ENCODE data around the gene HUS1. TPM values are rescaled to one million over a fixed set of nuclear protein-coding genes. Genes with fewer than 3 reads are reported as not detected.

Gene HUS1
- total and polyA plus RNA-seq, 2 of the 13 experiments (the other 11 are each of a cell fraction or from before 2014, with no cell fraction given) = 14.8 to 16.9 TPM

DNA sequence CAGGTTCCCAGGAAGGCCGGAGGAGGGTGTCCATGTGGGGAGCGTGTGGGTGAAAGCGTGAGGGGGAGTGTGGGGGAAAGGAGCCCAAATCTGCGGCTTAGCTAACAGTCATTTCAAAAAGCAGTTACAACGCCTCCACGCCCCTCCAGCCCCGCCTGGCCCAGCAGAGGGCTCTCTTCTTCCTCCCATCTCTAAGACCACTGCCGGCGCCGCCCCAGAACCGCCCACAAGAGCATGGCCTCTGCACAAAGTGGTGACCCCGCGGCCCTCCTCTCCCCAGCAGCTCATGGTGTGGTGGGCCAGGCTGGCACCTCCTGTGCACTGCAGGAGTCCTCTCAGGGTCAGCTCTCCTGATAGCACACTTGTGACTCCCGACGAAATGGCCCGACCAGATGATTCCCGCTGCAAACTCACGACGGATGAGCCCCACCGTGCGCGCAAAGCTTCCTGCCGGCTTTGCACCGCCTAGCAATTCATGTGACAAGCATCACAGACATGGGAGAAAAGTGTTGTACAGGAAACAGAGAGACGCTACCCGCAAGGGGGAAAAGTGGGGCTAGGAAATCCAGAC, 12.4 kb upstream of the HUS1 start (continued):
- no peak; the same call in 1 of the 2 replicates for TF ChIP-seq ZZZ3 (CRISPR knock-in tag; IDR thresholded peaks at IDR 0.05; ENCODE audit: borderline replicate concordance)
- no peak for TF ChIP-seq ZNF652 (CRISPR knock-in tag; IDR thresholded peaks at IDR 0.05; ENCODE audit: borderline replicate concordance, low read depth)
- TF ChIP-seq ZNF737 (CRISPR knock-in tag; IDR thresholded peaks at IDR 0.05; ENCODE audit: borderline replicate concordance) = no peak
- no peak for TF ChIP-seq PPARG (CRISPR knock-in tag; conservative IDR thresholded peaks at IDR 0.05)
- no peak for TF ChIP-seq HNRNPH1 (optimal IDR thresholded peaks at IDR 0.05; ENCODE audit: low read depth, low read length)
- TF ChIP-seq CERS6 (CRISPR knock-in tag; IDR thresholded peaks at IDR 0.05) = no peak
- no peak for TF ChIP-seq ZNF33B (CRISPR knock-in tag; IDR thresholded peaks at IDR 0.05)
- no peak for TF ChIP-seq NR2F2 (IDR thresholded peaks at IDR 0.05; ENCODE audit: borderline replicate concordance, low read depth)
- no peak for TF ChIP-seq CHCHD3 (CRISPR knock-in tag; IDR thresholded peaks at IDR 0.05)
- no peak for TF ChIP-seq CEBPG (CRISPR knock-in tag; IDR thresholded peaks at IDR 0.05)
- no peak for TF ChIP-seq SIX4 (CRISPR knock-in tag; IDR thresholded peaks at IDR 0.05)
- TF ChIP-seq, protein P1, sequence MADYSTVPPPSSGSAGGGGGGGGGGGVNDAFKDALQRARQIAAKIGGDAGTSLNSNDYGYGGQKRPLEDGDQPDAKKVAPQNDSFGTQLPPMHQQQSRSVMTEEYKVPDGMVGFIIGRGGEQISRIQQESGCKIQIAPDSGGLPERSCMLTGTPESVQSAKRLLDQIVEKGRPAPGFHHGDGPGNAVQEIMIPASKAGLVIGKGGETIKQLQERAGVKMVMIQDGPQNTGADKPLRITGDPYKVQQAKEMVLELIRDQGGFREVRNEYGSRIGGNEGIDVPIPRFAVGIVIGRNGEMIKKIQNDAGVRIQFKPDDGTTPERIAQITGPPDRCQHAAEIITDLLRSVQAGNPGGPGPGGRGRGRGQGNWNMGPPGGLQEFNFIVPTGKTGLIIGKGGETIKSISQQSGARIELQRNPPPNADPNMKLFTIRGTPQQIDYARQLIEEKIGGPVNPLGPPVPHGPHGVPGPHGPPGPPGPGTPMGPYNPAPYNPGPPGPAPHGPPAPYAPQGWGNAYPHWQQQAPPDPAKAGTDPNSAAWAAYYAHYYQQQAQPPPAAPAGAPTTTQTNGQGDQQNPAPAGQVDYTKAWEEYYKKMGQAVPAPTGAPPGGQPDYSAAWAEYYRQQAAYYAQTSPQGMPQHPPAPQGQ (CRISPR knock-in tag; IDR thresholded peaks at IDR 0.05; ENCODE audit: borderline replicate concordance) = no peak
- TF ChIP-seq, protein P2, sequence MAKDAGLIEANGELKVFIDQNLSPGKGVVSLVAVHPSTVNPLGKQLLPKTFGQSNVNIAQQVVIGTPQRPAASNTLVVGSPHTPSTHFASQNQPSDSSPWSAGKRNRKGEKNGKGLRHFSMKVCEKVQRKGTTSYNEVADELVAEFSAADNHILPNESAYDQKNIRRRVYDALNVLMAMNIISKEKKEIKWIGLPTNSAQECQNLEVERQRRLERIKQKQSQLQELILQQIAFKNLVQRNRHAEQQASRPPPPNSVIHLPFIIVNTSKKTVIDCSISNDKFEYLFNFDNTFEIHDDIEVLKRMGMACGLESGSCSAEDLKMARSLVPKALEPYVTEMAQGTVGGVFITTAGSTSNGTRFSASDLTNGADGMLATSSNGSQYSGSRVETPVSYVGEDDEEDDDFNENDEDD (CRISPR knock-in tag; IDR thresholded peaks at IDR 0.05; ENCODE audit: borderline replicate concordance) = no peak
- TF ChIP-seq ZNF770 (CRISPR knock-in tag; IDR thresholded peaks at IDR 0.05) = no peak
- no peak for TF ChIP-seq NPAS2 (CRISPR knock-in tag; IDR thresholded peaks at IDR 0.05; ENCODE audit: borderline replicate concordance)
- TF ChIP-seq SMARCC2 (IDR thresholded peaks at IDR 0.05) = no peak
- no peak for TF ChIP-seq REPIN1 (CRISPR knock-in tag; IDR thresholded peaks at IDR 0.05; ENCODE audit: borderline replicate concordance, low read depth)
- TF ChIP-seq, protein P3, sequence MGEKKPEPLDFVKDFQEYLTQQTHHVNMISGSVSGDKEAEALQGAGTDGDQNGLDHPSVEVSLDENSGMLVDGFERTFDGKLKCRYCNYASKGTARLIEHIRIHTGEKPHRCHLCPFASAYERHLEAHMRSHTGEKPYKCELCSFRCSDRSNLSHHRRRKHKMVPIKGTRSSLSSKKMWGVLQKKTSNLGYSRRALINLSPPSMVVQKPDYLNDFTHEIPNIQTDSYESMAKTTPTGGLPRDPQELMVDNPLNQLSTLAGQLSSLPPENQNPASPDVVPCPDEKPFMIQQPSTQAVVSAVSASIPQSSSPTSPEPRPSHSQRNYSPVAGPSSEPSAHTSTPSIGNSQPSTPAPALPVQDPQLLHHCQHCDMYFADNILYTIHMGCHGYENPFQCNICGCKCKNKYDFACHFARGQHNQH (CRISPR knock-in tag; IDR thresholded peaks at IDR 0.05) = no peak
- TF ChIP-seq, protein P4, sequence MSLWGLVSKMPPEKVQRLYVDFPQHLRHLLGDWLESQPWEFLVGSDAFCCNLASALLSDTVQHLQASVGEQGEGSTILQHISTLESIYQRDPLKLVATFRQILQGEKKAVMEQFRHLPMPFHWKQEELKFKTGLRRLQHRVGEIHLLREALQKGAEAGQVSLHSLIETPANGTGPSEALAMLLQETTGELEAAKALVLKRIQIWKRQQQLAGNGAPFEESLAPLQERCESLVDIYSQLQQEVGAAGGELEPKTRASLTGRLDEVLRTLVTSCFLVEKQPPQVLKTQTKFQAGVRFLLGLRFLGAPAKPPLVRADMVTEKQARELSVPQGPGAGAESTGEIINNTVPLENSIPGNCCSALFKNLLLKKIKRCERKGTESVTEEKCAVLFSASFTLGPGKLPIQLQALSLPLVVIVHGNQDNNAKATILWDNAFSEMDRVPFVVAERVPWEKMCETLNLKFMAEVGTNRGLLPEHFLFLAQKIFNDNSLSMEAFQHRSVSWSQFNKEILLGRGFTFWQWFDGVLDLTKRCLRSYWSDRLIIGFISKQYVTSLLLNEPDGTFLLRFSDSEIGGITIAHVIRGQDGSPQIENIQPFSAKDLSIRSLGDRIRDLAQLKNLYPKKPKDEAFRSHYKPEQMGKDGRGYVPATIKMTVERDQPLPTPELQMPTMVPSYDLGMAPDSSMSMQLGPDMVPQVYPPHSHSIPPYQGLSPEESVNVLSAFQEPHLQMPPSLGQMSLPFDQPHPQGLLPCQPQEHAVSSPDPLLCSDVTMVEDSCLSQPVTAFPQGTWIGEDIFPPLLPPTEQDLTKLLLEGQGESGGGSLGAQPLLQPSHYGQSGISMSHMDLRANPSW (CRISPR knock-in tag; IDR thresholded peaks at IDR 0.05; ENCODE audit: borderline replicate concordance) = no peak
- TF ChIP-seq NFRKB (IDR thresholded peaks at IDR 0.05) = no peak
- TF ChIP-seq ZNF546 (CRISPR knock-in tag; conservative IDR thresholded peaks at IDR 0.05) = no peak
